Measurements from ENCODE around the gene IL4.

The IL4 gene

GRCh38 chr5:132695956-132696355 lies 22.2 kb downstream of the IL4 start:
- no peak for DNase-seq (ENCODE audit: low read depth)

DNA sequence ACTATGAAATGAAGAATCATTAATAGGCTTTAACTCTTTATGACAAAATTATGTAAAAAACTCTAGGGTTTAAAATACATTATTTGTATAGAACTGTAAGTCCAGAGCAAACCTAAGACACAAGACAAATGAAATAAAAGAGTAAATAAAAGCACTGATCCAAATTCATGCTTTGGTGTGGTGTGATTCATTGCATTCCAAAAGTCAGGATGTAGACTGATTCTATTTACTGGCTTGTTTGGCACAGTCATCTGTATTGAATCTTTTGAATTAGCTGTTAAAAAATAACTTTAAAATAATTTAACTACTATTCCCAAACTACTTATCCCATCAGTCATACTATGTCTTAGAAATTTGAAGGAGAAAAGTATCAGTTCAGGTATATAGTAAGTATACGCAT lies 31.1 kb downstream of the IL4 start:
- no peak for DNase-seq (ENCODE audit: low read depth)

GRCh38 chr5:132708645-132709044 lies 34.9 kb downstream of the IL4 start:
- DNase-seq (ENCODE audit: low read depth): no peak

DNA sequence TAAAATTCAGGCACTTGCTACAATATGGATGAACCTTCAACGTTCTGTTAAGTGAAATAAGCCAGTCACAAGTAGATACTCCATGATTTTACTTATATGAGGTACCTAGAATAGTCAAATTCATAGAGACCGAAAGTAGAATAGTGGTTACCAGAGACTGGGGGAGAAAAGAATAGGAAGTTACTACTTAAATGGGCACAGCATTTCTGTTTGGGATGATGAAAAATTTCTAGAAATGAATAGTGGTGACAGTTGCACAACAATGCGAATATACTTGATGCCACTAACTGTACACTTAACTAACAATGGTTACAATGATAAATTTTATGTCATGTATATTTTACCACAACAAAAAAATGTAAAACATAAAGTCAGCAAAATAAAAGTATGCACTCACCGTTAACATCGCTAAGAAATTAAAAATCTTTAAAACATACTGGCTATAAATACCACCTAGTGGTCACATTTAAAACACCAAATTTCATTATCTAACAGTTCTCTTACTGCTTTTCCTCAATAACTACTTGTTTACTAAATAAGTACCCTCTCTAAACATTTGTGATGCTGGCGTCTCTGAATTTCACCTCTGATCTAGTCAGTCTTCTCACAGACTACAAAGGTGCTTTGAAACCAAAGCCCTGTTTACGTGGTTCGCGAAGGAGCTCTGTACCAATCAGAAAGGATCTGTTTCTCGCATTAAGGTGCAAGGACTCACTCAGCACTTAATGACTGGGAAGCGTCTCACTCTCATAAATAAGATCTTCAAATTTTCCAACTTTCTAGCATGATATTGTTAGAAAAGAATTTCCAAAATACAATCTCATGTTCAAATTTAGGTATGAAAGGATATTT lies 40.9 kb downstream of the IL4 start:
- no peak for DNase-seq (ENCODE audit: low read depth)

GRCh38 chr5:132718544-132719312 lies 44.9 kb downstream of the IL4 start:
- DNase-seq (ENCODE audit: low read depth): no peak

DNA sequence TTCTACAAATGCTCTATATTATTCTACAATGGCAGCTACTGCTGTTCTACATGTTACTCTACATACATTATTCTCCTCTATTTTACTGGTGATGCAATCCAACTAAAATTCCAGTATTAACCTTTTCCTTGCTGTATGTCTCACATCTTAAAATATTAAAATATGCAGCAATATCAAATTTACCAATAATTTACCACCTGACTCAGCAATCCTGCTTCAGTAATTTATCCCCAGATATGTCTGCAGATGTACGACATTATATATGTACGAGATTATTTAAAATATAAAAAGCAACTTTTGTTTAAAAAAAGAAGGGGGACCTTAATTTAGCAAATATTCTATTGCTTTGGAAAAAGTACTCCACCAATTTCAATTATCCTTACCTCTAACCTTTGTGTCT lies 52.0 kb downstream of the IL4 start:
- DNase-seq (ENCODE audit: low read depth): no peak

GRCh38 chr5:132729896-132730295 lies 56.1 kb downstream of the IL4 start:
- no peak for DNase-seq (ENCODE audit: low read depth)
